Mucosa of descending colon (tissue), 3 donors: ENCODE results near the gene SCGB1C1. TPM values are rescaled to one million over a fixed set of nuclear protein-coding genes. Genes with fewer than 3 reads are reported as not detected.
"Not testable (repeated sequence)": the region's sequence is repeated elsewhere in the genome, so short reads cannot be mapped to it uniquely, and the experiment has no call there.

Source experiments
- ATAC-seq: fragments of 200-7000 bp; cut with Tn5 transposase; one replicate; pipeline ENCODE4 v1.9.1; 2020; ENCODE audit warnings: mild to moderate bottlenecking, moderate library complexity
- DNase-seq, 3 donors: peaks; one replicate each; pipeline ENCODE4 v3.0.0-alpha.2; 2020
- H3K36me3 ChIP-seq: fragments of 200-600 bp; one replicate; pipeline ENCODE4 v1.8.0; 2021; ENCODE audit warnings: low read depth, mild to moderate bottlenecking
- H3K4me1 ChIP-seq: fragments of 200-600 bp; one replicate; pipeline ENCODE4 v1.8.0; 2021; ENCODE audit warnings: low read depth, mild to moderate bottlenecking
- H3K4me3 ChIP-seq: fragments of 200-600 bp; one replicate; pipeline ENCODE4 v1.8.0; 2021; ENCODE audit warnings: mild to moderate bottlenecking
- H3K9me3 ChIP-seq: fragments of 200-600 bp; one replicate; pipeline ENCODE4 v1.8.0; 2021; ENCODE audit warnings: mild to moderate bottlenecking
- intact Hi-C, 2 donors: fragments of 100-400 bp; cut with DNase I in 1 of 2; cut with micrococcal nuclease in 1 of 2; formaldehyde crosslinking; loops; one replicate each; pipeline versions ENCODE4 v1.11.0 to v1.11.1; 2022; cut with DNase I, micrococcal nuclease
- total RNA-seq, 3 donors: library from RNA; stranded (reverse); fragmentation: NEBNext Ultra II Directional in 2 of 3; extraction: Animal tissue kit (Norgen Biotek cat#: 25700) in 2 of 3; gene quantifications; one replicate each; pipeline versions ENCODE4 v1.2.1 to v1.2.4, GENCODE V29; 2021 to 2023
- TF ChIP-seq, protein P1 (sequence below): fragments of 200-600 bp; IDR thresholded peaks from one replicate; pipeline ENCODE4 v1.8.0; 2022; ENCODE audit warnings: antibody characterized with exemption, mild to moderate bottlenecking
- donor health status: DM: no; HTN: no; CAD: no; lungs with moderate emphysema.
- donor health status: DM: no; HTN: no; CAD: no.
- donor health status: DM: no; HTN: yes; CAD: no.

The SCGB1C1 gene
- total RNA-seq, 3 donors from 2014 or later, result not detected

DNA sequence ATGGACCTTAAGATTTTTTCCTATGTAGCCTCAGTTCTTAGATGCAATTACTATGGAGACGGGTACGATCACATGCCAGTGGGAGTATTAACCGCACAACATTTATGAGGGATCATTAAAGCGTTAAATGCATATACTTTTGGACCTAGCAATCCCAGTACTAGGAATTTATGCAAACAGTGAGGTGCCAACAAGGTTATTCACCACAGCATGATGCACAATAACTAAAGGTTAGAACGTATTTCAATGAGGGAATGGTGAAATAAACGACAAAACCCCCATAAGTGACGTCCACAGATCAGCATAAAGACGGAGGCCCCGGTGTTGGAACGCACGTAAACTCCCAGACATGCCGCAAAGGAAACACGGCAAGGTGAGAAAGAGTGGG lies 42.7 kb downstream of the SCGB1C1 start:
- intact Hi-C loops, result no loop called here
- peak; percentile 23 for ATAC-seq

DNA sequence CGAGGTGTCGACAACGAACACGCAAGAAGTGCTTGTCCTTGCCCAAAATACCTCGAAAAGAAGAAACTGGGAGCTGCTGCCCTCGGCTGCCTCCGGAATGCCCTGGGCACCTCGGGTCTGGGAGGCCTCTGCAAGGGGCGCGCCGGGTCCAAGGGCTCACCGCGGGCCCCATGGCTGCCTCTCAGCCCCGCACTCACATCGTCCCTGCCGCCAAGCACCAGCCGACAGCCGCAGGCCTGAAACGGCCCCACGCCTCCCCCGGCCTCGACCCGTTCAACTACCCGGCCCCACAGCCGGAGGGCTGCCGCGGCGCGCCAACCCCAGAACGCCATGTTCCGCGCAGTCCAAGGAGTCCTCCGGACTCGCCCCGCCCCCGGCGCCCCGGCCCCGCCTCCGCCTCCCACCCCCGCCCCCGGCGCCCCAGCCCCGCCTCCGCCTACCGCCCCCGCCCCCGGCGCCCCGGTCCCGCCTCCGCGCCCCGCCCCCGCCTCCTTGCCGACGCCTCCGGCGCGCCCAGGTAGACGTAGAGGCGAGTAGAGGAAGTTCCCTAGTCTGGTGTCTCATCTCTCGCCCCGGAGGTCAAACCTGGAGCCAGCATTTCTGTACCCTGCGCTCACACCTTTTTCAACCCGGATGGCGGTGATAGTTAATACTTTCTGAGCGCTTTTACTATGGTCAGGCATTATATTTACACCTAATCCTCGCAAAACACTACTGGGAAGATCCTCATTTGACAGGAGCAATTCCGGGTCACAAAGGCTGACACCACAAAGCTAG lies 43.3 kb downstream of the SCGB1C1 start, which contains the start of gene SIRT3:
TSS of gene SIRT3 (minus strand) at position 346 of the 777 bp plus-strand sequence. CDS start at position 332, 14 bp downstream.
- intact Hi-C loops, result no loop called here
- TF ChIP-seq, protein P1, sequence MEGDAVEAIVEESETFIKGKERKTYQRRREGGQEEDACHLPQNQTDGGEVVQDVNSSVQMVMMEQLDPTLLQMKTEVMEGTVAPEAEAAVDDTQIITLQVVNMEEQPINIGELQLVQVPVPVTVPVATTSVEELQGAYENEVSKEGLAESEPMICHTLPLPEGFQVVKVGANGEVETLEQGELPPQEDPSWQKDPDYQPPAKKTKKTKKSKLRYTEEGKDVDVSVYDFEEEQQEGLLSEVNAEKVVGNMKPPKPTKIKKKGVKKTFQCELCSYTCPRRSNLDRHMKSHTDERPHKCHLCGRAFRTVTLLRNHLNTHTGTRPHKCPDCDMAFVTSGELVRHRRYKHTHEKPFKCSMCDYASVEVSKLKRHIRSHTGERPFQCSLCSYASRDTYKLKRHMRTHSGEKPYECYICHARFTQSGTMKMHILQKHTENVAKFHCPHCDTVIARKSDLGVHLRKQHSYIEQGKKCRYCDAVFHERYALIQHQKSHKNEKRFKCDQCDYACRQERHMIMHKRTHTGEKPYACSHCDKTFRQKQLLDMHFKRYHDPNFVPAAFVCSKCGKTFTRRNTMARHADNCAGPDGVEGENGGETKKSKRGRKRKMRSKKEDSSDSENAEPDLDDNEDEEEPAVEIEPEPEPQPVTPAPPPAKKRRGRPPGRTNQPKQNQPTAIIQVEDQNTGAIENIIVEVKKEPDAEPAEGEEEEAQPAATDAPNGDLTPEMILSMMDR, result no peak
- peaks cover 18% of the 10 kb centered on the region for H3K4me1 ChIP-seq
- no peaks in the 10 kb centered on the region for H3K36me3 ChIP-seq
- no peaks in the 10 kb centered on the region for H3K9me3 ChIP-seq
- peak within 1 kb of the TSS; percentile 89 for H3K4me3 ChIP-seq
- ATAC-seq, result peak; percentile 96
- peak; percentile 91 to 93 (median 91) for DNase-seq

More for the DNA sequence above, 42.7 kb downstream of the SCGB1C1 start:
- Histone ChIP-seq H3K4me1 (peaks cover 18% of the 10 kb centered on the region), H3K9me3 (no peaks in the 10 kb centered on the region), H3K36me3 (no peaks in the 10 kb centered on the region), H3K4me3 (peak overlapping the region; percentile 80)
- no peak for DNase-seq
- TF ChIP-seq, protein P1, result no peak

DNA sequence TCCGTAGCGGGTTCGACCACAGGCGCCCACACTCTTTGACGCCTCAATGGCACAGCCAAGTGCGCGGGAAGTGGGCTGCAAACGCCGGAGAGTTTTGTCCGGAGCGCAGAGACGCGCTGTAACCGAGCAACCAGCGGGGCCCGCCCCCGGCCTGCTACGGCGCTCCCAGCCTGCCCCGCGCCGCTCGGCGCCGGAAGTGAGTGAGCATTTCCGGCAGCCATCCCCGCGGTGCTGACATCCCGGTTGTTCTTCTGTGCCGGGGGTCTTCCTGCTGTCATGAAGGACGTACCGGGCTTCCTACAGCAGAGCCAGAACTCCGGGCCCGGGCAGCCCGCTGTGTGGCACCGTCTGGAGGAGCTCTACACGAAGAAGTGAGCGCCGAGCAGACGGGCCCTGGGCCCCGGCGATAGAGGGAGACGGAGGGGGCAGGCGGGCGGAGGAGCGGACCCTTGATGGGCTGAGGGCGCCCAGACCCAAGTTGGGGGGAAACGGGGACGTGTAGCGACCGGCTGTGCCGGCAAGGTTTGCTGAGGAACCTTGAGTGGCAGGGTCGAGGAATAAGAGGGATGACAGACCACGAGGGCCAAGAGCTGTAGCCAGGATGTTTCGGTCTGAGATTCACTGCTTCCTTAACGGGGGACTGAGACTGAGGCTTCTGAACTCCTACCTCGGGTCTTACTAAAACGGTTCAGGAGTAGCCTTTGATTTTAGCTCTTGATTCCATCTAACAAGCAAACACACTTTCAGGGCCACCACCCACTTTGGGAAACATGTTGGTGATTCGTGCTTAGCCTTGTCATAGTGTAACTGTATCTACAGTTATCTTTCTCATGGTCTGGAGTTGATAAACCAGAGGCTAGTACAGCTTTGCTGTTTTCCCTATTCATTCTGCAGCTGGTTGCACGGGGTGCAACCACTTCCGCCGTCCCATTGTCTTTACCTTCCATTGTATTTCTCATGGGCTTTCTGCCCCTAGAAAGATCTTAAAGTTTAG lies 44.2 kb downstream of the SCGB1C1 start, which contains the start of gene PSMD13:
TSS of gene PSMD13 (plus strand) at position 203 of the 994 bp plus-strand sequence. CDS start at position 277, 74 bp downstream.
- peak within 1 kb of the TSS; percentile 89 for H3K4me3 ChIP-seq
- H3K9me3 ChIP-seq, result no peaks in the 10 kb centered on the region
- intact Hi-C loops, result no loop called here

DNA sequence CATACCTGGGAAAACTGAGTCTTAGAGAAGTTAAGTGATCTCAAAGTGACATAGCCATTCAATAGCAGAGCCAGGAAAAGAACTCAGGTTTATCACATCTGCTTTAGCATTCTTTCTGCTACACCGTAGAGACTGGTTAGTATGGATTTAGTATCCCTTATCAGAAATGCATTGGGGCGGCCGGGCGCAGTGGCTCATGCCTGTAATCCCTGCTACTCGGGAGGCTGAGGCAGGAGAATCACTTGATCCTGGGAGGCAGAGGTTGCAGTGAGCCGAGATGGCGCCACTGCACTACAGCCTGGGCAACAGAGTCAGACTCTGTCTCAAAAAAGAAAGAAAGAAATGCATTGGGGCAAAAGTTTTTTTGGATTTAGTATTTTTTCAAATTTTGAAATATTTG lies 45.5 kb downstream of the SCGB1C1 start:
- H3K36me3 ChIP-seq, intact Hi-C loops, H3K9me3 ChIP-seq, DNase-seq, ATAC-seq, H3K4me3 ChIP-seq: not testable (repeated sequence)
- H3K4me1 ChIP-seq, result peaks cover 18% of the 10 kb centered on the region

More for the DNA sequence above, 44.2 kb downstream of the SCGB1C1 start, which contains the start of gene PSMD13:
- Histone ChIP-seq H3K4me1 (peaks cover 18% of the 10 kb centered on the region), H3K36me3 (no peaks in the 10 kb centered on the region)
- peak; percentile 88 to 94 (median 91) for DNase-seq
- peak; percentile 93 for ATAC-seq
- TF ChIP-seq, protein P1, result no peak

DNA sequence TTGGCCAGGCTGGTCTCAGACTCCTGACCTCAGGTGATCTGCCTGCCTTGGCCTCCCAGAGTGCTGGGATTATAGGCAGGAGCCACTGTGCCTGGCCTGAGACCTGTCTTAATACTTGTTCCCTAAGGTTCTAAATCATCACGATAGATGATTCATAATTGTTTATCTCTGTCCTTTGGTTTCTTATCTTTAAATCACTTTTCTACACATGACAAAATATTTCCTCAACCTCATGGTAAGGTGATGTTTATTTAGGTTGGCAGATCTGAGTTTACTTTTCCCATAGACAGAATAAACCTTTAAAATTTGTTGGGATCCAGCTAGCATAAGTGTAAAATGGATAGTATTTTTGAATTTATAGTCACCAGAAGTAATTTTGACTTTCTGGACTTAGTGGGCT lies 47.4 kb downstream of the SCGB1C1 start:
- peaks cover 9% of the 10 kb centered on the region for H3K36me3 ChIP-seq
- no peak for DNase-seq
- intact Hi-C loops, result no loop called here

More for the DNA sequence above, 47.4 kb downstream of the SCGB1C1 start:
- TF ChIP-seq, protein P1, result no peak
- Histone ChIP-seq H3K9me3 (no peaks in the 10 kb centered on the region), H3K4me3 (no peak overlapping the region), H3K4me1 (peaks cover 13% of the 10 kb centered on the region)
- no peak for ATAC-seq
